Measurements from ENCODE around the gene CCZ1.
"Not testable (repeated sequence)": the region's sequence is repeated elsewhere in the genome, so short reads cannot be mapped to it uniquely, and the experiment has no call there.

The CCZ1 gene

GRCh38 chr7:5898480-5899224, at the start of gene CCZ1:
CCZ1 (plus strand) TSS chr7:5898733; CDS start chr7:5898800, 67 bp downstream.
- peak; percentile 63 for DNase-seq

GRCh38 chr7:5850944-5851343, 47.6 kb upstream of the CCZ1 start:
- DNase-seq: no peak

- no peak for DNase-seq
Measured at GRCh38 chr7:5854738-5855137, 43.8 kb upstream of the CCZ1 start.

- DNase-seq: not testable (repeated sequence)
Measured at GRCh38 chr7:5857041-5857575, 41.4 kb upstream of the CCZ1 start.

- peak; percentile 18 for DNase-seq
Measured at GRCh38 chr7:5858494-5858893, 40.0 kb upstream of the CCZ1 start.

GRCh38 chr7:5861281-5861680, 37.3 kb upstream of the CCZ1 start:
- not testable (repeated sequence) for DNase-seq

- DNase-seq: not testable (repeated sequence)
Measured at GRCh38 chr7:5862753-5863366, 35.7 kb upstream of the CCZ1 start.

GRCh38 chr7:5865279-5865931, 33.1 kb upstream of the CCZ1 start:
- DNase-seq: not testable (repeated sequence)

- no peak for DNase-seq
Measured at GRCh38 chr7:5867060-5867459, 31.5 kb upstream of the CCZ1 start.

GRCh38 chr7:5868928-5869341, 29.6 kb upstream of the CCZ1 start:
- DNase-seq: not testable (repeated sequence)

- DNase-seq: no peak
Measured at GRCh38 chr7:5869691-5870090, 28.8 kb upstream of the CCZ1 start.

- no peak for DNase-seq
Measured at GRCh38 chr7:5870311-5870710, 28.2 kb upstream of the CCZ1 start.

GRCh38 chr7:5872326-5872725, 26.2 kb upstream of the CCZ1 start:
- no peak for DNase-seq

- not testable (repeated sequence) for DNase-seq
Measured at GRCh38 chr7:5879591-5879990, 18.9 kb upstream of the CCZ1 start.

- DNase-seq: not testable (repeated sequence)
Measured at GRCh38 chr7:5880106-5880505, 18.4 kb upstream of the CCZ1 start.

GRCh38 chr7:5884431-5884830, 14.1 kb upstream of the CCZ1 start:
- not testable (repeated sequence) for DNase-seq

- not testable (repeated sequence) for DNase-seq
Measured at GRCh38 chr7:5888021-5888420, 10.5 kb upstream of the CCZ1 start.

- DNase-seq: not testable (repeated sequence)
Measured at GRCh38 chr7:5890244-5890643, 8.3 kb upstream of the CCZ1 start.

- DNase-seq: no peak
Measured at GRCh38 chr7:5892498-5892897, 6.0 kb upstream of the CCZ1 start.

GRCh38 chr7:5897369-5897919, 1.1 kb upstream of the CCZ1 start:
- DNase-seq: not testable (repeated sequence)

GRCh38 chr7:5903002-5903401, 4.5 kb downstream of the CCZ1 start:
- not testable (repeated sequence) for DNase-seq

GRCh38 chr7:5904726-5905125, 6.2 kb downstream of the CCZ1 start:
- not testable (repeated sequence) for DNase-seq

- DNase-seq: not testable (repeated sequence)
Measured at GRCh38 chr7:5908835-5909234, 10.3 kb downstream of the CCZ1 start.
